ENCODE measurements around the gene AKAP9.
"Not testable (repeated sequence)": the region's sequence is repeated elsewhere in the genome, so short reads cannot be mapped to it uniquely, and the experiment has no call there.

Gene AKAP9

DNA sequence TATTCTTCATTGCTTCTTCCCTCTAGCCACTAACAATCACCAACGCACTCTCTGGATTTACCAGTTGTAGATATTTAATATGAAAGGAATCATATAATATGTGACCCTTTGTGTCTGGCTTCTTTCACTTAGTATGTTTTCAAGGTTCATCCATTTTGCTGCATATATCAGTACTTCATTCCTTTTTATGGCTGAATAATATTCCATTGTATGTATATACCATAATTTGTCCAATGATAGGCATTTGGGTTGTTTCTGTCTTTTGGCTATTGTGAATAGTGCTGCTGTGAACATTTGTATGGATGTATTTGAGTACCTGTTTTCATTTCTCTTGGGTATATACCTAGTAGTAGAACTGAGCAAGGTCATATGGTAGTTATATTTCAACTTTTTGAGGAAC lies 7.3 kb downstream of the AKAP9 start:
- DNase-seq, result no peak

- DNase-seq, result peak; percentile 27
Observed at GRCh38 chr7:91949221-91950009, 8.8 kb downstream of the AKAP9 start.

DNA sequence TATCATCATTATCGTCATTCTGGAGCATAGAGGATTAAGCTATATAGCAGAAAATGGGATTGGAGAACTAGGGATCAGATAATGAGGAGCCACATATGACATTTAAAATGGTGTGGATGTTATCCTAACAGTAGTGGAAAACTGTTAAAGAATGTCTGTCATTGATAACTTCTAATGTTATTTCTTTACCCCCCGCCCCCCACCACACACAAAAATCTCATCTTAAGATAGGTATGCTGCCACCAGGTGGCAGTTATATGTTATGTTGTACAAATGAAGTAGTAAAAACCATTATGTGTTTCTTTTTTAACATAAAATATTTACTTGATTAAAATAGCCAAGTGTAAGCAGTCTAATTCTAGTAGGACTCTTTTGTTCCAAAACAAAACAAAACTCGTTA lies 13.0 kb downstream of the AKAP9 start:
- DNase-seq, result no peak

DNA sequence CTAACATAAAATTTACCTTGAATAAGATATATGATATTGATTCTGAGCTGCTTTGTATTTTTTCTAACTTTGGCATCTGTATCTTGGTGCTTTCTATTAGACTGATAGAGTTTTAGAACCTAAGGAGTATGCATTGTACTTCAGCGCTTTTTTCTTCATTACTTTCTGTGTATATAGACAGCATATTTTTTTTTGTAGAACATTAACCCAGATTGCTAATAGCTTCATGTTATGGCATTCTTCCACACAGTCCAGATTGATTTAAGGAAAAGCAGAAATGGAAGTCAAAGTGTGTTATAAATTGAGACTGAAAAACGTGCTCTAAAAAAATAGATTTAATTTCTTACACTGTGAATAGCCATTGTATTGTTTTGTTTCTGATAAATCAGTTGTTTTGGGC lies 15.8 kb downstream of the AKAP9 start:
- DNase-seq, result not testable (repeated sequence)

DNA sequence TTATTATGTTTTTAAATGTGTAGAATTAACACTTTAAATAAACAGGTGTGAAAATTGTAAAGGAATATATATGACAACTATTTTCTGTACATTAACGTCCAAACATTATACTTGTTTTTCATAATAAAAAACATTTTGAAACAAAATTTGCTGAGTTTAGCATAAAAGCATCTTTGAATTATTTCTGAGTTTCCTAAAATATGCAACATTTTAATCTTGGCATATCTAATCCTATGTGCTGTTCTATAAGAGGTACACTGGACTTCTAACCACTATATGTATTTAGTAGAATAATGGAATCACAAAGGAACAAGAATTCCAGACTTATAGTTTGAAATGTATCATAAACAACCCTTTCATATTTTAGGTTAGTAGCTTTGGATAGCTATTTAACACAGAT lies 16.6 kb downstream of the AKAP9 start:
- DNase-seq, result no peak

DNA sequence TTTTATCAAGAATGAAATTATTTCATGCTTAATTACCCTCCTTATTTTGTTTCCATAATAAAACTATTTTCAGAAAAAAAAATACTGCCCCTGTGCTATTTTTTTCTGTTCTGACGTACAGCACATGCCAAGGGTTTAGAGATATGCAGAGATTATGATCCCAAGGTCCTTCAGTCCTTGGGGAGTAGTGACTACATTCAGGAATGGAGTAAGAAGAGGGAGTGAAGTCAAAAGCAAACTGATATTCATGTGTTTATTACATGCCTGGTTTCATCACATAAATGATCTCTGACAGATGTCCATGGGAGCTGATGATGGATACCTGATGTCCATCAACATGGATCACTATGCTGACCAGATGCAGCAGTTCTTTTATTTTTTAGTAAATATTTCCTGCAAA lies 17.2 kb downstream of the AKAP9 start:
- DNase-seq, result no peak

DNA sequence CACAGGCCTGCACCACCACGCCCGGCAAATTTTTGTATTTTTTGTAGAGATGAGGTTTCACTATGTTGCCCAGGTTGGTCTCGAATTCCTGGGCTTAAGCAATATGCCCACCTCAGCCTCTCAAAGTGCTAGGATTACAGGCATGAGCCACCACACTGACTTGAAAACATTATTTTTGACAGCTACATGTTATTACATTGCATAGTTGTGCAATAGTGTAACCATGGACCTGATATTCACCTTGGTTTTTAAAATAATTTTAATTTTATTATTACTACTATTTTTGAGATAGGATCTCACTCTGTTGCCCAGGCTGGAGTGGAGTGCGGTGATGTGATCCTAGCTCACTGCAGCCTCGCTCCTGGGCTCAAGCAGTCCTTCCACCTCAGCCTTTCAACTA lies 18.4 kb downstream of the AKAP9 start:
- DNase-seq, result no peak

DNA sequence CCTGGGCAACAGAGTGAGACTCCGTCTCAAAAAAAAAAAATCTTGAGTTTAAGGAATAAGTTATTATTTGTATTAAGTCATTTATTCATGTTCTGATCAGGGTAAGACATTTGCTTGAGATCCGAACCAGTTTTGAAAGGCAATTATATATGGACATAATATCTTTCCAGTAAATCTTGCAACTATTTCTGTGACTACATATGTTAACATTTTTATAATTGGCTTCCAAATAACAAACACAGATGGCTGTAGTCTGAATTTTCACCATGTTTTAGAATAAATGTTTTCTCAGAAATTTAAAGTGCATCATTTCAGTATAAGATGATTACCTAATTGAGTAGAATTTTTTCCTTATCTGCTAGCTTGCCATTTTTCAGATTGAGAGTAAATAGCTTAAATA lies 21.2 kb downstream of the AKAP9 start:
- DNase-seq, result no peak

DNA sequence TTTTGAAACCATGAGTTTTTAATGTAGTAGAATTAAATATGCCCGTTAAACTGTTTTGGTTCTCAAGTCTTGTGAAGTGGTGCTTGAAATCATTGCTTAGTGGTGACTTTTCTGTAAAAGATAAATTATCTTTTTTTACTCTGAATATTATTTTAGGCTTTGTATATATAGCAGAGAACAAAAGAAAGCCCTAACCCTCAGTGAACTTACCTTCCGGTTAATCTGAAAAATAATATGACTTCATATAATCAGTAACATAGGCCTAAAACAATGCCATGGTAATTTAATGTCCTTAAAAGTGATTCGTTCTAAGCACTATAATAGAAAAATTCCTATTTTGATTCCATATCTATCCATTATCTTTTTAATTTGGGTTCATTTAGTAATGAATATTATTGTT lies 21.8 kb downstream of the AKAP9 start:
- no peak for DNase-seq

DNA sequence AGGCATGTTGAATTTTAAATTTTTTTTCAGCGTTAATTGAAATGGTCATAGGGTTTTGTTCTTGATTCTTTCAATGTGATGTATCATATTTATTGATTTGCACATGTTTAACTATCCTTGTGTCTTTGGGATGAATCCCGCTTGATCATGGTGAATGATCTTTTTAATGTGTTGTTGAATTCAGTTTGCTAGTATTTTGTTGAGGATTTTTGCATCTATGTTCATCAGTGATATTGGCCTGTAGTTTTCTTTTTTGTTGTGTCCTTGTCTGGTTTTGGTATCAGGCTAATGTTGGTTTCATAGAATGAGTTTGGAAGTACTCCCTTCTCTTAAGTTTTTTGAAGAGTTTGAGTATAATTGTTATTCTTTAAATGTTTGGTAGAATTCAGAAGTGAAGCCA lies 26.9 kb downstream of the AKAP9 start:
- DNase-seq, result not testable (repeated sequence)

GRCh38 chr7:91973639-91974038 lies 33.0 kb downstream of the AKAP9 start:
- no peak for DNase-seq

DNA sequence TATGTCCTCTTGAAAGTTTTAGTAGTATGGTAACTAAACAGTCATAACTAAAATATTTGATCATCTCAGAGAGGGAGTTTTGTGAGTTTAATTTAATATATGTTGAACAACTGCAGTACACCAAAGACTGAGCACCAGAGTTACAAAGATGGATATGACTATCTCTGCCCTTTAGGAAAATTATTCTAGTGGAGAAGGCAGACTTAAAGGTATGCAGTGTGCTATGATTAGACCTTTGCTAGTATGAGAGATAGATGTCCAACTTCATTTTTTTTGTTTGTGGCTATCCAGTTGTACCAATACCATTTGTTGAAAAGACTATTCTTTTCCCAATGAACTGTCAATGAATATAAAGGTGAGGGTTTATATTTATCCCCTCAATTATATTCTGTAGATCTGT lies 33.4 kb downstream of the AKAP9 start:
- no peak for DNase-seq

DNA sequence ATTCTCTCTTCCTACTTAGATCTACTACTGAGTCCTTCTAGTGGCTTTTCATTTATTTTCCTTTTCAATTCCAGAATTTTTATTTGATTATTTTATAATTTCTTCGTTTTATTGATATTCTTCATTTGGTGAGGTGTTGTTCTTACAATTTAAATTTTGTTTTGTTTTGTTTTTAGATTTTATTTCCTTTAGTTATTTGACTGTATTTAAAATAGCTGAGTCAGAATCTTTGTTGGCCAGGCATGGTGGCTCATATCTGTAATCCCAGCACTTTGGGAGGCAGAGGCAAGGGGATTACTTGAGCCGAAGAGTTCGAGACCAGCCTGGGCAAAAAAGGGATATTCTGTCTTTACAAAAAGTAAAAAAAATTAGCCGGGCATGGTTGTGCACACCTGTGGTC lies 36.1 kb downstream of the AKAP9 start:
- no peak for DNase-seq

- DNase-seq, result no peak
Observed at GRCh38 chr7:91979590-91979989, 38.9 kb downstream of the AKAP9 start.

GRCh38 chr7:91982352-91982751 lies 41.7 kb downstream of the AKAP9 start:
- not testable (repeated sequence) for DNase-seq

DNA sequence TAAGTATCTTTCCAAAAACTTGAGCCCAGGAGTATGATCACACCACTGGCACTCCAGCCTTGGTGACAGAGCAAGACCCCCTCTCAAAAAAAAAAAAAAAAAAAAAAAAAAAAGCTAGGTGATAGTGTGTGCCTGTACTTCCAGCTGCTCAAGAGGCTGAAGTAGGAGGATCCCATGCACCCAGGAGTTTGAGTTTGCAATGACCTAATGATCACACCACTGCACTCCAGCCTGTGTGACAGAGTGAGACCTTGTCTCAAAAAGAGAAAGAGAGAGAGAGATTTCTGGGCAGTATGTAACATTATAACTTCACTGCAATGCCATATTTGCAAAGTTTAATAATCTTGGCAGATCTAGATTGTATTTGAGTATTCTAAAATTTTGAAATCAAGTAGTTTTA lies 47.6 kb downstream of the AKAP9 start:
- DNase-seq, result no peak

DNA sequence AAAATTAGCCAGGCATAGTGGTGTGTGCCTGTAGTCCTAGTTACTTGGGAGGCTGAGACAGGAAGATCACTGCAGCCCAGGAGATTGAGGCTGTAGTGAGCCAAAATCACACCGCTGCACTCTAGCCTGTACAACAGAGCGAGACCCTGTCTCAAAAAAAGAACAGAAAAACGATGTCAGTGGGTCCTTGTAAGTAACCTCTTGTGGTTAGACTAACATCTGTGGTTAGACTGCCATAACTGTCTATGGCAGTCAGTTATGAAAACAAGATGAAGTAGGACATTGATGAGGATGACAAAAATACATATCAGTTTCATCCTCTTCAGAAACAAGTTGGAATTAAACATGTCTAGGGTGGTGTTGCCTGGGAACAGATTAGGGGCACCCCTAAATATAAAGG lies 53.3 kb downstream of the AKAP9 start:
- no peak for DNase-seq

- DNase-seq, result no peak
Observed at GRCh38 chr7:91995391-91996105, 54.9 kb downstream of the AKAP9 start.

GRCh38 chr7:91999631-92000565 lies 59.2 kb downstream of the AKAP9 start:
- DNase-seq, result no peak

DNA sequence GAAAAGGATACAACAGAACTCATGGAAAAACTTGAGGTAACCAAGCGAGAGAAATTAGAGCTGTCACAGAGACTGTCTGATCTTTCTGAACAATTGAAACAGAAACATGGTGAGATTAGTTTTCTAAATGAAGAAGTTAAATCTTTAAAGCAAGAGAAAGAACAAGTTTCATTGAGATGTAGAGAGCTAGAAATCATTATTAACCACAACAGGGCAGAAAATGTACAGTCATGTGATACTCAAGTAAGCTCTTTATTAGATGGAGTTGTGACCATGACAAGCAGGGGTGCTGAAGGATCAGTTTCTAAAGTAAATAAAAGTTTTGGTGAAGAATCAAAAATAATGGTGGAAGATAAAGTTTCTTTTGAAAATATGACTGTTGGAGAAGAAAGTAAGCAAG lies 62.1 kb downstream of the AKAP9 start:
- no peak for DNase-seq

GRCh38 chr7:92006046-92006445 lies 65.4 kb downstream of the AKAP9 start:
- no peak for DNase-seq

GRCh38 chr7:92010215-92010614 lies 69.6 kb downstream of the AKAP9 start:
- DNase-seq, result no peak

- no peak for DNase-seq
Observed at GRCh38 chr7:92013611-92014010, 72.9 kb downstream of the AKAP9 start.

DNA sequence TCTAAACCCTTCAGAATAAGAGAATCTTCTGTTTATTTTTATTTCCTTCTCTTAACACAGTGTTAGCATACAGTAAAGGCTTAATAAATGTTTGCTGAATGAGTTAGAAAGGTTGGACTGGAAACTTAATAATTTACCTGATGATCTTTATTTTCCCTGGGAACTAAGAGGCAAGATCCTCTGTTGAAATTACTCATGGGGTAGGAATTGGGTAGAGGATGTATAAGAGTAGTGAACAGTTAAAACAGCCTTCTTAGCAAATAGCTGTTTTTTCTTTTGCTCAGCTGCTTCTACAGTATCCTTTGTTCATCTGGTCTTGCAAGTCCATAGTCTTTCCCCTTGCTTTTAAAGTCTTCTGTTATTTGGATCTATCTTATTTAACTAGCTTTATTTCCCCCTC lies 80.0 kb downstream of the AKAP9 start:
- no peak for DNase-seq

Data from activated CD4-positive, alpha-beta T cell treated with anti-CD3 and anti-CD28 coated beads, Interleukin-2, amount 50 U/mL, for 16 hours (primary cell).